OCI-LY3 (cell line): ENCODE measurements around the gene MYOT.

Experiments
- EZH2phosphoT487 ChIP-seq: fragments of 200-600 bp; shearing (Covaris generic); IDR thresholded peaks from 2 replicates; pipeline ENCODE4 v1.6.1; 2018; ENCODE audit warnings: antibody characterized with exemption, mixed run types, low read depth
- TF ChIP-seq, protein P1 (sequence below): fragments of 200-600, 300-600 bp; sonication (generic); IDR thresholded peaks from 2 replicates; pipeline ENCODE4 v1.5.1; 2014; ENCODE audit warnings: antibody characterized with exemption, low read length, low read depth

DNA sequence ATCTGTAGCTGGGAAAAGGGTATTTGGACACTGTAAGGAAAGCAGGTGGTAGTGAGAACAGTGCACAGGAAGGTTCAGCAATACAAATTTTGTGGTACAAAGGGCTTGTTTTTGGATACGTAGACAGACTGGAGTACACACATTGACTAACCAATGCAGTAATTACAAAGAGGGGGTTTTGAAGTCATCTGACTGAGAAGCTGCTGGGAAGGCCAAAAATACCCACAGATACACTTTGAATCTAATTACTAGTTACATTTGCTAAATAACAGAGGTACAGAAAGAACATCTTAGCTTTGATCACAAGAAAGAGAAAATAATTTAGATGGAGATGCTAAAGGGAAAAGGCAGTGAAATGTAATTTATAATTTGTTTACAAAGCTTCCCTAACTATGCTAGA is 67.5 kb downstream of the MYOT start:
- TF ChIP-seq, protein P1, sequence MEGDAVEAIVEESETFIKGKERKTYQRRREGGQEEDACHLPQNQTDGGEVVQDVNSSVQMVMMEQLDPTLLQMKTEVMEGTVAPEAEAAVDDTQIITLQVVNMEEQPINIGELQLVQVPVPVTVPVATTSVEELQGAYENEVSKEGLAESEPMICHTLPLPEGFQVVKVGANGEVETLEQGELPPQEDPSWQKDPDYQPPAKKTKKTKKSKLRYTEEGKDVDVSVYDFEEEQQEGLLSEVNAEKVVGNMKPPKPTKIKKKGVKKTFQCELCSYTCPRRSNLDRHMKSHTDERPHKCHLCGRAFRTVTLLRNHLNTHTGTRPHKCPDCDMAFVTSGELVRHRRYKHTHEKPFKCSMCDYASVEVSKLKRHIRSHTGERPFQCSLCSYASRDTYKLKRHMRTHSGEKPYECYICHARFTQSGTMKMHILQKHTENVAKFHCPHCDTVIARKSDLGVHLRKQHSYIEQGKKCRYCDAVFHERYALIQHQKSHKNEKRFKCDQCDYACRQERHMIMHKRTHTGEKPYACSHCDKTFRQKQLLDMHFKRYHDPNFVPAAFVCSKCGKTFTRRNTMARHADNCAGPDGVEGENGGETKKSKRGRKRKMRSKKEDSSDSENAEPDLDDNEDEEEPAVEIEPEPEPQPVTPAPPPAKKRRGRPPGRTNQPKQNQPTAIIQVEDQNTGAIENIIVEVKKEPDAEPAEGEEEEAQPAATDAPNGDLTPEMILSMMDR = no peak
- no peak for TF ChIP-seq EZH2phosphoT487
